Adrenal gland (tissue), 5 donors: ENCODE measurements around the gene ZNF18.

Experiments used
- CTCF ChIP-seq, 6 experiments: fragments of 450-650 bp in 4 of 6; fragments of 200-600 bp in 2 of 6; sonication (generic) in 1 of 6; IDR thresholded peaks; 1 replicate in 5 of 6; 2 replicates in 1 of 6; pipeline versions ENCODE4 v1.5.1 to v1.8.0; 2016 to 2021; ENCODE audit warnings: antibody characterized with exemption in 6 of 6, mild to moderate bottlenecking in 2 of 6, moderate library complexity in 1 of 6
- POLR2A ChIP-seq, 2 donors: fragments of 450-650 bp; IDR thresholded peaks; one replicate each; pipeline ENCODE4 v1.6.1; 2017; ENCODE audit warnings: antibody characterized with exemption in 2 of 2, mild to moderate bottlenecking in 2 of 2, moderate library complexity in 1 of 2
- donor health status: DM: no; HTN: no; CAD: no.

- TF ChIP-seq CTCF (IDR thresholded peaks at IDR 0.05) (no peak), POLR2A (IDR thresholded peaks at IDR 0.05) (no peak)
These were observed 40.7 kb upstream of the ZNF18 start for GRCh38 chr17:12037970-12038369.
